ENCODE results near the gene EFEMP1. TPM values are rescaled to one million over a fixed set of nuclear protein-coding genes. Genes with fewer than 3 reads are reported as not detected.

The EFEMP1 gene
- polyA plus RNA-seq, 1 donor, result 38.0 TPM

- no peaks in the 10 kb centered on the region for H3K27me3 ChIP-seq (ENCODE audit: control insufficient read depth, insufficient read depth, low read length)
- no peaks in the 10 kb centered on the region for H3K36me3 ChIP-seq (ENCODE audit: control insufficient read depth, insufficient read depth, low read length)
- H3K4me3 ChIP-seq (ENCODE audit: low read length), result no peak overlapping the region
- DNase-seq, result peak in 1 of 2 donors; percentile 10
- no peak overlapping the region for H3K27ac ChIP-seq (ENCODE audit: low read length)
- no peaks in the 10 kb centered on the region for H3K4me1 ChIP-seq (ENCODE audit: control insufficient read depth, insufficient read depth, low read length)
- no peaks in the 10 kb centered on the region for H3K9me3 ChIP-seq (ENCODE audit: control insufficient read depth, low read depth, low read length)
Observed at GRCh38 chr2:55871637-55872036, 51.9 kb downstream of the EFEMP1 start.

DNA sequence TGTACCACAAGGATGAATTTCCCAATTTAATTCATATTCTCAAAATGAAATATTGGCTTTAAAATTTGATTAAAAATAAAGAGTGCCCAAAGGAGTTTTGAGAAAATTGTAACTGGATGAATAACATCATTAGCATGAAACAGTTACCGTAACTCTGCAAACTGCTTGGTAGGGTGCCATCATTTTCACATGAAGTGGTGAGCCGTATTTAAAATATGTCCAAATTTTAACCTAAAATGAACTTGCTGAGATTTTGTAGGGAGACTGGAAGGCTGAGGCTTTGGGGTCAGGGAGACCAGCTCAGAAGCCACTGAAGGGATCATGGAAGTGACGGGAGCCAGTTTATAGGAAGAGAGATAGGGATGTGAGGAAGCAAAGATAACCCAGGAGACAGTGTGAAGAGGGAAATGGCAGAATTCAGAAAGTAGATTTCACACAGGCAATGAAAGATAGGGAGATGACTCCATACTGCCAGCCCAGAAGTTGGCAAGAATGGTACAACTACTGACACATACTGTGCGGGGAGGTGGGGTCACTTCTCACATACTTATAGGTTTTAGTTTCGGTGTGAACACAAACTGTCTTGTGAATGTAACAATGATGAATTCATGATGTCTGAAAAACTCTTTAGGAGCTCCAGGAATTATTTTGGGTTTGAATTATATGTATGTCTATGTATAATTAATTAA is 53.8 kb downstream of the EFEMP1 start:
- 75% methylated on average over 2 of the region's 5 CpGs for WGBS (ENCODE audit: insufficient coverage, low lambda C conversion rate)
- H3K9me3 ChIP-seq (ENCODE audit: control insufficient read depth, low read depth, low read length), result no peaks in the 10 kb centered on the region
- H3K27me3 ChIP-seq (ENCODE audit: control insufficient read depth, insufficient read depth, low read length), result no peaks in the 10 kb centered on the region
- H3K27ac ChIP-seq (ENCODE audit: low read length), result no peak overlapping the region
- DNase-seq, result no peak
- no peaks in the 10 kb centered on the region for H3K4me1 ChIP-seq (ENCODE audit: control insufficient read depth, insufficient read depth, low read length)
- no peak overlapping the region for H3K4me3 ChIP-seq (ENCODE audit: low read length)
- H3K36me3 ChIP-seq (ENCODE audit: control insufficient read depth, insufficient read depth, low read length), result no peaks in the 10 kb centered on the region

DNA sequence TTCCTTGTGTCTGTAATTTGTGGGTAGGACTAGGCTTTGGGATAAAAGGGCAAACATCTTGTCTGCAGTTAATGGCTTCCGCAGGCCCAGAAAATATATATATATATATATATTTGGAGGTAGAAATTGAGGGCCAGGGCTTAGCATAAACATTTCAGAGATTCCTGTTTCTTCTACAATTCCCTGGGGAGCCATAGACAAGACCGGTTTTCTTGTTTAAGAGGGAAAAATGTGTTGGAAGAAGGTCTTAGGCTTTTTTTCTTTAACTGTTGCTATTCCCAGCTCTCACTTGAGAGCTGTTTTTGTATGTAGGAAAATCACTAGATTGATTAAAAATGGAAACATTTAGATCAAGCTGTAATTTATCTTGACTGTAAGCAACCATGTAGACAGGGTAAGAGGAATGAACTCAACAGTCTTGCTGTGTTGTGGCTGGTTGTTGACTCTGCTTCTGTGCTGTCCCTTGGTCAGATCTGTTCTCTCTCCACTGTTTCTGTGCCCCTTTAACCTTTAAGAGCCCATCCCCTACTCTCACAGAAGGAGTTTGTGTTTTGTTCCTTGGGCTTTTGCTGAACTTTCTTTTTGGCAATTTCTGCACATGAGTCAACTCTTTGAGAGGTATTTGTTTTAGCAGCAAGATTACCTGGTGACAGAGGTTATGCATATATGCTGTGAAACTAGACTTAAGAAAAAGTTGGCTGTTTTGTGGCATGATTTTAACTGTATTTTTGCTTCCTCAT is 58.3 kb downstream of the EFEMP1 start:
- H3K27me3 ChIP-seq (ENCODE audit: control insufficient read depth, insufficient read depth, low read length), result no peaks in the 10 kb centered on the region
- H3K27ac ChIP-seq (ENCODE audit: low read length), result no peak overlapping the region
- no peak for DNase-seq
- no peaks in the 10 kb centered on the region for H3K9me3 ChIP-seq (ENCODE audit: control insufficient read depth, low read depth, low read length)
- WGBS (ENCODE audit: insufficient coverage, low lambda C conversion rate), result 83% methylated on average over 1 of the region's 2 CpGs
- no peaks in the 10 kb centered on the region for H3K36me3 ChIP-seq (ENCODE audit: control insufficient read depth, insufficient read depth, low read length)
- no peak overlapping the region for H3K4me3 ChIP-seq (ENCODE audit: low read length)
- no peaks in the 10 kb centered on the region for H3K4me1 ChIP-seq (ENCODE audit: control insufficient read depth, insufficient read depth, low read length)

DNA sequence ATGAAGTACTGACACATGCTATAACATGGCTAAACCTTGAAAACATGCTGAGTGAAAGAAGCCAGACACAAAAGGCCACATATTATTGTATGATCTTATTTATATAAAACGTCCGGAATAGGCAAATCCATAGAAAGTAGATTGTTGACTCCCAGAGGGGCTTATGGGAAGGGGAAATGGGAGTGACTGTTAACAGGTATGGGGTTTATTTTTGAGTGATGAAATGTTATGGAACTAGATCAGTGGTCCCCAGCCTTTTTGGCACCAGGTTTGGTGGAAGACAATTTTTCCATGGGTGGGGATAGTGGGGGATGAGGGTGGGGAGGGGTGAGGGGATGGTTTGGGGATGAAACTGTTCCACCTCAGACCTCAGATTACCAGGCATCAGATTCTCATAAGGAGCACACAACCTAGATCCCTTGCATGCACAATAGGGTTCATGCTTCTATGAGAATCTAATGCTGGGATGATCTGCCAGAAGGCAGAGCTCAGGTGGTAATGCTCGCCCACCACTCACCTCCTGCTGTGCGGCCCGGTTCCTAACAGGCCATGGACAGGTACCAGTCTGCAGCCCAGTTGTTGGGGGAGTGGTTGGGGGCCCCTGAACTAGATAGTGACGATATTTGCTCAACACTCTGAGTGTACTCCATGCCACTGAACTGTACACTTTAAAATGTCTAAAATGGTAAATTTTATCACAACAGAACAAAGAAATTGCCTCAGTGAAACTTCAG is 59.1 kb downstream of the EFEMP1 start:
- Histone ChIP-seq H3K4me3 (ENCODE audit: low read length) (no peak overlapping the region), H3K9me3 (ENCODE audit: control insufficient read depth, low read depth, low read length) (no peaks in the 10 kb centered on the region), H3K36me3 (ENCODE audit: control insufficient read depth, insufficient read depth, low read length) (no peaks in the 10 kb centered on the region), H3K4me1 (ENCODE audit: control insufficient read depth, insufficient read depth, low read length) (no peaks in the 10 kb centered on the region), H3K27me3 (ENCODE audit: control insufficient read depth, insufficient read depth, low read length) (no peaks in the 10 kb centered on the region), H3K27ac (ENCODE audit: low read length) (no peak overlapping the region)
- WGBS (ENCODE audit: insufficient coverage, low lambda C conversion rate), result no CpG with 5 or more reads among the region's 6 CpGs
- no peak for DNase-seq

DNA sequence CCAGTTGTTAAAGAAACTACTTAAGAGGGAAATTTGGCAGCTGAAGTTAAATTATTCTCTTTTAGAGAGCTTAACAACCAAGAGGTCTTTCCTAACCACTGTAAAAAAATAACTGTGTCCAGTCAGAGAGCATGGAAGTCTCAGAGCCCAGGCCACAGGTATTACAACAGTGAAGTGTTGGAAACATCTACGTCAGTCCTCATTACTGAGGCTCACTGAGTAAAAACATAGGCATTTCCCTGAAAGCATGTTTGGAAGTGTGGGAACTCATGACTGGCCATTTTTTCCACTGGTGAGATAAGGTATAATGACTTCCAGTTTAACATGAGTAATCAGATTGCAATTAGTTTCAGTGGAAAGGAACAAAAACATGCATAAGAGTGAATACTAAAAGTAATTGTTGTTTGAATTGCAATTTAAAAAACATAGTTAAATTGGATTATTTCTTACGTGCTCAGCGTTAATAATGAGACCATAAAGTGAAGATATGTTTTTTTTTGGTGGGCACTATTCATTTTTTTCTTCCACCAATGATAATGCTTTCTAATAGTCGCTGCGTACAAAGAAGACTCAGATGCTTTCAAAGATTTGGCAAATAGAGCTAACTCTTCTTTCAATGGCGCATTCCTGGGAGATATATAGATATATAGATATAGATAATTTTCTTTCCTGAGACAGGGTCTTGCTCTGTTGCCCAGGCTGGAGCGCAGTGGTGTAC is 60.8 kb downstream of the EFEMP1 start:
- no peaks in the 10 kb centered on the region for H3K27me3 ChIP-seq (ENCODE audit: control insufficient read depth, insufficient read depth, low read length)
- WGBS (ENCODE audit: insufficient coverage, low lambda C conversion rate), result 96% methylated on average over 4 of the region's 7 CpGs
- H3K27ac ChIP-seq (ENCODE audit: low read length), result peak overlapping the region; percentile 76
- DNase-seq, result peak; percentile 79
- no peaks in the 10 kb centered on the region for H3K36me3 ChIP-seq (ENCODE audit: control insufficient read depth, insufficient read depth, low read length)
- no peaks in the 10 kb centered on the region for H3K9me3 ChIP-seq (ENCODE audit: control insufficient read depth, low read depth, low read length)
- no peak overlapping the region for H3K4me3 ChIP-seq (ENCODE audit: low read length)
- no peaks in the 10 kb centered on the region for H3K4me1 ChIP-seq (ENCODE audit: control insufficient read depth, insufficient read depth, low read length)

GRCh38 chr2:55862246-55862645 is 61.3 kb downstream of the EFEMP1 start:
- Histone ChIP-seq H3K27me3 (ENCODE audit: control insufficient read depth, insufficient read depth, low read length) (no peaks in the 10 kb centered on the region), H3K4me3 (ENCODE audit: low read length) (no peak overlapping the region), H3K9me3 (ENCODE audit: control insufficient read depth, low read depth, low read length) (no peaks in the 10 kb centered on the region), H3K4me1 (ENCODE audit: control insufficient read depth, insufficient read depth, low read length) (no peaks in the 10 kb centered on the region), H3K27ac (ENCODE audit: low read length) (peak overlapping the region; percentile 76), H3K36me3 (ENCODE audit: control insufficient read depth, insufficient read depth, low read length) (no peaks in the 10 kb centered on the region)
- DNase-seq, result peak; percentile 51 to 54
- WGBS (ENCODE audit: insufficient coverage, low lambda C conversion rate), result 85% methylated on average over 2 of the region's 3 CpGs

DNA sequence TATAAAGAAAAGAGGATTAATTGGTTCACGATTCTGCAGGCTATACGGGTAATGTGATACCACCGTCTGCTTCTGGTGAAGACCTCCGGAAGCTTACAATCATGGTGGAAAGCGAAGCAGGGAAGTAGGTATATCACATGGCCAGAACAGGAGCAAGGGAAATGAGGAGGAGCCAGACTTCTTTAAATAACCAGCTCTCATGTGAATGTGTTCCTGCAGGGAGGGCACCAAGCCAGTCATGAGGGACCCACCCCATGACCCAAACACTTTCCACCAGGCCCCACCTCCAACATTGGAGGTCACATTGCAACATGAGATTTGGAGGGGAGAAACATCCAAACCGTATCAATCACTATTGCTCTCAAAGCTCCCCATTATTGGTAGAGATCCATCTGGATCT is 61.8 kb downstream of the EFEMP1 start:
- H3K27me3 ChIP-seq (ENCODE audit: control insufficient read depth, insufficient read depth, low read length), result no peaks in the 10 kb centered on the region
- H3K4me3 ChIP-seq (ENCODE audit: low read length), result no peak overlapping the region
- H3K9me3 ChIP-seq (ENCODE audit: control insufficient read depth, low read depth, low read length), result no peaks in the 10 kb centered on the region
- H3K36me3 ChIP-seq (ENCODE audit: control insufficient read depth, insufficient read depth, low read length), result no peaks in the 10 kb centered on the region
- no peaks in the 10 kb centered on the region for H3K4me1 ChIP-seq (ENCODE audit: control insufficient read depth, insufficient read depth, low read length)
- 100% methylated on average over 3 of the region's 6 CpGs for WGBS (ENCODE audit: insufficient coverage, low lambda C conversion rate)
- no peak for DNase-seq
- H3K27ac ChIP-seq (ENCODE audit: low read length), result peak overlapping the region; percentile 76

- DNase-seq, result no peak
- Histone ChIP-seq H3K4me3 (ENCODE audit: low read length) (no peak overlapping the region), H3K27ac (ENCODE audit: low read length) (no peak overlapping the region), H3K27me3 (ENCODE audit: control insufficient read depth, insufficient read depth, low read length) (no peaks in the 10 kb centered on the region), H3K4me1 (ENCODE audit: control insufficient read depth, insufficient read depth, low read length) (no peaks in the 10 kb centered on the region), H3K36me3 (ENCODE audit: control insufficient read depth, insufficient read depth, low read length) (no peaks in the 10 kb centered on the region), H3K9me3 (ENCODE audit: control insufficient read depth, low read depth, low read length) (no peaks in the 10 kb centered on the region)
- no CpG with 5 or more reads among the region's 2 CpGs for WGBS (ENCODE audit: insufficient coverage, low lambda C conversion rate)
Observed at GRCh38 chr2:55860832-55861231, 62.8 kb downstream of the EFEMP1 start.

- Histone ChIP-seq H3K27ac (ENCODE audit: low read length) (no peak overlapping the region), H3K27me3 (ENCODE audit: control insufficient read depth, insufficient read depth, low read length) (no peaks in the 10 kb centered on the region), H3K9me3 (ENCODE audit: control insufficient read depth, low read depth, low read length) (no peaks in the 10 kb centered on the region), H3K36me3 (ENCODE audit: control insufficient read depth, insufficient read depth, low read length) (no peaks in the 10 kb centered on the region), H3K4me3 (ENCODE audit: low read length) (no peak overlapping the region), H3K4me1 (ENCODE audit: control insufficient read depth, insufficient read depth, low read length) (no peaks in the 10 kb centered on the region)
- WGBS (ENCODE audit: insufficient coverage, low lambda C conversion rate), result no CpG with 5 or more reads among the region's 3 CpGs
- no peak for DNase-seq
Observed at GRCh38 chr2:55859875-55860274, 63.7 kb downstream of the EFEMP1 start.

DNA sequence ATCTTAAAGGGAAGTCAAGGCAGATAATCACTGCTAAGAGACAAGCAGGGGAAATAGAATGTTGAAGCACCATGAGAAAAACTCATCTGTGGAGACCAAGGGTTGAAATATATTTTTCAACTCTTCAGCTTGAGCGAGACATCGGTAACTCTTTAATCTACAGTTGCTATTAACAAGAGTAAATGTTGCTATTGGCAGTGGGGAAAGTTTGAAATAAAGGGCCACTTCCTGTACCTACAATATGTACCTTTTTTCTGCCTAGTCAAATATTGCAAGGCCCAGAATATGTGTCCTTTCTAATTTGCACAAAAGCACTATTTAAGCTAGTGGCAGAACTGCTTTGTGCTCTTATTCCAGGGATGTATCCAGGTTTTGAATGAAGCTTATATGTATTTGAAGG is 65.8 kb downstream of the EFEMP1 start:
- Histone ChIP-seq H3K27ac (ENCODE audit: low read length) (no peak overlapping the region), H3K36me3 (ENCODE audit: control insufficient read depth, insufficient read depth, low read length) (no peaks in the 10 kb centered on the region), H3K9me3 (ENCODE audit: control insufficient read depth, low read depth, low read length) (no peaks in the 10 kb centered on the region), H3K4me1 (ENCODE audit: control insufficient read depth, insufficient read depth, low read length) (no peaks in the 10 kb centered on the region), H3K27me3 (ENCODE audit: control insufficient read depth, insufficient read depth, low read length) (no peaks in the 10 kb centered on the region), H3K4me3 (ENCODE audit: low read length) (no peak overlapping the region)
- WGBS (ENCODE audit: insufficient coverage, low lambda C conversion rate), result 100% methylated on average over 2 of the region's 2 CpGs
- no peak for DNase-seq

Data from large intestine (tissue), 3 donors.